Neutrophil (primary cell): Measurements from ENCODE around the gene NRXN3.

Experiments
- H3K27ac ChIP-seq: fragments of 200-600 bp; sonication (generic); 2 replicates; pipeline ENCODE4 v1.5.1; 2016; ENCODE audit warnings: mild to moderate bottlenecking, moderate library complexity
- H3K27me3 ChIP-seq: fragments of 200-600 bp; sonication (generic); 2 replicates; pipeline ENCODE4 v1.6.0; 2016; ENCODE audit warnings: mild to moderate bottlenecking
- H3K36me3 ChIP-seq: fragments of 200-600 bp; sonication (generic); 2 replicates; pipeline ENCODE4 v1.5.1; 2017
- H3K4me1 ChIP-seq, 2 experiments: fragments of 200-600 bp in 1 of 2; sonication (generic) in 1 of 2; 1 replicate in 1 of 2; 2 replicates in 1 of 2; pipeline versions ENCODE4 v1.5.1 to v1.6.1; 2013 to 2016; ENCODE audit warnings: low read depth in 1 of 2, low read length in 1 of 2, mild to moderate bottlenecking in 1 of 2, moderate library complexity in 1 of 2; ENCODE audit not compliant: control insufficient read depth in 1 of 2, insufficient read depth in 1 of 2
- H3K4me3 ChIP-seq, 2 experiments: fragments of 200-600 bp in 1 of 2; sonication (generic) in 1 of 2; 1 replicate in 1 of 2; 2 replicates in 1 of 2; pipeline ENCODE4 v1.5.1; 2013 to 2016; ENCODE audit warnings: low read depth in 1 of 2, low read length in 1 of 2, mild to moderate bottlenecking in 1 of 2, moderate library complexity in 1 of 2
- H3K9me3 ChIP-seq: fragments of 200-600 bp; sonication (generic); 2 replicates; pipeline ENCODE4 v1.5.1; 2016
- TF ChIP-seq, protein P1 (sequence below): fragments of 200-600 bp; sonication (generic); IDR thresholded peaks from 2 replicates; pipeline ENCODE4 v1.5.1; 2016; ENCODE audit warnings: antibody characterized with exemption

NRXN3 gene

GRCh38 chr14:79083356-79083755 is 913.2 kb downstream of the NRXN3 start:
- Histone ChIP-seq H3K4me3 (no peak overlapping the region), H3K27ac (no peak overlapping the region), H3K9me3 (no peaks in the 10 kb centered on the region), H3K36me3 (no peaks in the 10 kb centered on the region), H3K27me3 (no peaks in the 10 kb centered on the region), H3K4me1 (no peaks in the 10 kb centered on the region)
- TF ChIP-seq, protein P1, sequence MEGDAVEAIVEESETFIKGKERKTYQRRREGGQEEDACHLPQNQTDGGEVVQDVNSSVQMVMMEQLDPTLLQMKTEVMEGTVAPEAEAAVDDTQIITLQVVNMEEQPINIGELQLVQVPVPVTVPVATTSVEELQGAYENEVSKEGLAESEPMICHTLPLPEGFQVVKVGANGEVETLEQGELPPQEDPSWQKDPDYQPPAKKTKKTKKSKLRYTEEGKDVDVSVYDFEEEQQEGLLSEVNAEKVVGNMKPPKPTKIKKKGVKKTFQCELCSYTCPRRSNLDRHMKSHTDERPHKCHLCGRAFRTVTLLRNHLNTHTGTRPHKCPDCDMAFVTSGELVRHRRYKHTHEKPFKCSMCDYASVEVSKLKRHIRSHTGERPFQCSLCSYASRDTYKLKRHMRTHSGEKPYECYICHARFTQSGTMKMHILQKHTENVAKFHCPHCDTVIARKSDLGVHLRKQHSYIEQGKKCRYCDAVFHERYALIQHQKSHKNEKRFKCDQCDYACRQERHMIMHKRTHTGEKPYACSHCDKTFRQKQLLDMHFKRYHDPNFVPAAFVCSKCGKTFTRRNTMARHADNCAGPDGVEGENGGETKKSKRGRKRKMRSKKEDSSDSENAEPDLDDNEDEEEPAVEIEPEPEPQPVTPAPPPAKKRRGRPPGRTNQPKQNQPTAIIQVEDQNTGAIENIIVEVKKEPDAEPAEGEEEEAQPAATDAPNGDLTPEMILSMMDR = no peak

- H3K4me1 ChIP-seq = no peaks in the 10 kb centered on the region
- H3K4me3 ChIP-seq = no peak overlapping the region
- no peaks in the 10 kb centered on the region for H3K27me3 ChIP-seq
- TF ChIP-seq, protein P1 = no peak
- H3K9me3 ChIP-seq = no peaks in the 10 kb centered on the region
- H3K27ac ChIP-seq = no peak overlapping the region
- H3K36me3 ChIP-seq = no peaks in the 10 kb centered on the region
Observed at GRCh38 chr14:79084861-79085260, 914.7 kb downstream of the NRXN3 start.

- no peak overlapping the region for H3K27ac ChIP-seq
- no peak overlapping the region for H3K4me3 ChIP-seq
- H3K36me3 ChIP-seq = no peaks in the 10 kb centered on the region
- H3K27me3 ChIP-seq = no peaks in the 10 kb centered on the region
- TF ChIP-seq, protein P1 = no peak
- H3K9me3 ChIP-seq = no peaks in the 10 kb centered on the region
- no peaks in the 10 kb centered on the region for H3K4me1 ChIP-seq
Observed at GRCh38 chr14:79089576-79089975, 919.4 kb downstream of the NRXN3 start.

- Histone ChIP-seq H3K9me3 (no peaks in the 10 kb centered on the region), H3K4me3 (no peak overlapping the region), H3K4me1 (no peaks in the 10 kb centered on the region), H3K27me3 (no peaks in the 10 kb centered on the region), H3K36me3 (no peaks in the 10 kb centered on the region), H3K27ac (no peak overlapping the region)
- TF ChIP-seq, protein P1 = no peak
Observed at GRCh38 chr14:79090641-79091180, 920.5 kb downstream of the NRXN3 start.

DNA sequence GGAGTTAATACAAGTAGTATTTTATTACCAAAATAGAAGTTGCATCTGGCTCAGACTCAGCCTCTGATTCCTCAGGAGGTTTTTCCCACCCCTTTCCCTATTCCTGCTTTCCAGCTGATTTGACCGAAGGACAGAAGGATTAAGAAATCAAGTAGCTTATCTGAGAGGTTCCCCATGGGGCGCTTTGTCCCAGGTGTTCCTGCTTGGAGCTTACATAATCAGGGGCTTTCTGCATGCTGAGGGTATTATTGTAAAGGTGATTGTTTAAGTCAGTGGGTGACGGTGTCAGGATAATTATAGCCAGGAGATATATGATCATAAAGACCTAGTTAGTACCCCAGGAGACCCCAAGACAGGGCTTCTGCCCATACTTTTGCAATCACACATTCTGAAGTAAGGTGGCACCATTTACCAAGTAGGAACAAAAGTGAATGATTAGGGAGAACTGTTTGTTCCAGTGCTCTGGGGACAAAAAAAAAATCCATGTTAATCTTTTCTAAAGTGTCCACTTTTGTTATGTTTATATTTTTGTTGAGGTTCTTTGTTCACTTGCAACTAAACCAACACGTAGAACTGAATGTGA is 921.3 kb downstream of the NRXN3 start:
- Histone ChIP-seq H3K36me3 (no peaks in the 10 kb centered on the region), H3K9me3 (no peaks in the 10 kb centered on the region), H3K27me3 (no peaks in the 10 kb centered on the region), H3K27ac (no peak overlapping the region), H3K4me3 (no peak overlapping the region), H3K4me1 (no peaks in the 10 kb centered on the region)
- TF ChIP-seq, protein P1 = no peak
